HG03354 (cell line): ENCODE results near the gene ACTC1.
"Not testable (repeated sequence)": the region's sequence is repeated elsewhere in the genome, so short reads cannot be mapped to it uniquely, and the experiment has no call there.

Source experiments
- ATAC-seq: cut with Tn5 transposase; IDR thresholded peaks from one replicate; pipeline ENCODE4 v1.9.1; 2021; ENCODE audit warnings: mild to moderate bottlenecking; ENCODE audit not compliant: unreplicated experiment, poor library complexity, severe bottlenecking

The ACTC1 gene

DNA sequence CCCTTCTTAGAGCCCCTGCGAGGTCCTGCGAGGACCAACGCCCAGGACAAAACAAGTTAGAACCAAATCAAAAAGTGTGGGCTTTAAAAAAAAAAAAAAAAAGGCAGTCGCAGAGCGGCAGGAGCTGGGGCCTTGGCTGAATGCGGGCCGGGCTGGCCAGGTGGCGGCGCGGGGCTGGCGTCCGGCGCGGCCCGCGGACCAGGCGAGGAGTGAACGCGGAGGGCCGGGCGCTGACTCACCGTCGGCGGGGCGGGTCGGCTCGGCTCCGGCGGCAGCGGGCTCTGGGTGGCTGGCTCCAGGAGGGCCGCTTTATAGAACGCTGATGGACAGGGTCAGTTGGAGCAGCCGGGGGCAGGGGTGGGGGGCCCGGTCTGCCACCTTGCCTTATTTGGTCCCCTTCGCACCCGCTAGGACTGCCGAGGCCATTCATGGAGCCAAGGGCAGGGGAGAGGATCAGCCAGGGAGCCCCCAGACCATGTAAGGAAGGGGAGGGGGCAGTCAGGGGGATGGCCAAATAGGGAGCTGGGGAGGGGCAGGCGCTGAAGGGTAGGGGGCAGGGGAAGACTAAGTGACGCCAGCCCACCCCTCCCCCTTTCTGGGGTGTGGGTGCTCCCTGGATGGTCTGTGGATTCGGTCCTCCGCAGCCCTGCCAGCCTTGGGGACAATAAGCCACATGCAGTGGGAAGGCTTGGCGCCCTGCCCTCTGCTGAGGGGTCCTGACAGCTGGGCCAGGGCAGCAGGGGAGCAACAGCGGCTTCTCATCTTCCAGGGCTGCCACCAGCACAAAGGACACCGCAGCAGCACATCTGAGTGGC is at the start of gene ACTC1:
ACTC1 (minus strand) TSS at position 283 of the 815 bp plus-strand sequence. CDS start 741 bp downstream, outside the sequence.
- no peak for ATAC-seq

DNA sequence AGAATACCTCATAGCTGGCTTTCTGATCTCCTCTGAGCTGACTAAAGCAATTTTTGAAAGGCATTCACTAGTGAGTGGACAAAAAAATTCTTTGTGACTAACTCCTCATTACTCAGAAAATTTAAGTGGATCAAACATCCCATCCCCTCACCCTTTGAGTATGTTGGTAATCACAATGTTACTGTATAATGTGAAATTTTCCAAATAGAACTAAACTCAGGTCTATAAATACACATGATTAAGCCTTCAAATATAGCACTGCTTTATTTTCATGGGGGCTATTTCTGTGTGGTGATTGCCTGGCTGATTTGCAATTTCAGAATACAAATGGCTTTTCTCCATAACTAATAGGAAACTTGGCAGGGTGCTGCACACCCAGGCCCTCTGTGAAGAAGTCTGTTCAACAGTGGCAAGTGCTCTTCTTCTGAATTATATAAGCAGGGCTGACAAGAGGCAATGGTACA is 45.9 kb upstream of the ACTC1 start:
- no peak for ATAC-seq

DNA sequence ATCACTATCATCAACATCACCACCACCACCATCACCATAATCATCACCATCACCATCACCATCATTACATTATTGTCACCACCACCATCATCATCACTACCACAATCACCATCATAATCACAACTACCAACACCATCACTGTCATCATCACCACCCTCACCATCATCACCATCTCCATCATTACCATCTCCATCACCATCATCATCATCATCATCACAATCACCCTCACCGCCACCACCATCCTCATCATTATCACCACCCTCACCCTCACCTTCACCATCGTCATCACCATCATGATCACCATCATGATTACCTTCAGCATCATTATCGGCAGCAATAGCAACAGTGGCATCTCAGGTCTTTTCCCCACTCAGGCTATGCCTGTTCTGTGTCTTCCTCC is 42.9 kb upstream of the ACTC1 start:
- ATAC-seq: no peak

DNA sequence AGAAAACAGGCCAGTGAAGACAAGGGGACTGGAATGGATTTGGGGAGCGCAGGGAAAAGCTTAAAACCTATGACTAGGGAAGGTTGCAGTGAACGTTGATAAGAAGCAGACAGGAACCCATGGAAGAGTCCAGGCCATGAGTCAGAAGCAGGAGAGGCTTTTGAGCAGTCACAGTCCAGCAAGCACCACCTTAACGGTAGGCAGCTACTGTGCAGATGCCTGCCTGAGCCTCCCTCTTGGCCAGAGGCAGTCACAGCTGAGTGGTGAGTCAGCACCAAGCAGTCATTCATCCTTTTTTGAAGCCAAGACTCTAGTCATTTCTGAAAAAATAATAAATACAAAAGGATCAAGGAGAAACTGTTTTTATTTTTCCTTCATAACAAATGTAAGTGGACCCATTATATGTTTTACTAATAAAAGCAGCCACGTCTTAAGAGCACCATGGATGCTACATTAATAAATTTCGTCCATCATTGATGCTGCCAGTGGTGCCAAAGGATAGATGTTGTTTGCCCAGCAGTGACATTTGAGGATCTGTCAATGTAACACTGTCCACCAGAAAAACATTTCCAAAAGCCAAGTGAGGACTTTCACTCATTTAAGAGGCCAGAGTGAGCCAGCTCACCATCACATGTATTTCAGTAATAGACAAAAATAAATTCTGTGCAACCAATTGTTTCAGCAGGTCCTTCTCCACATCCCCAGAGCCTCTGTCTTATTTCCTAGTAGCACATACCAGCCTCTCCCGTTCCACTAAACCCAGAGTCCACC is 42.1 kb upstream of the ACTC1 start:
- no peak for ATAC-seq

DNA sequence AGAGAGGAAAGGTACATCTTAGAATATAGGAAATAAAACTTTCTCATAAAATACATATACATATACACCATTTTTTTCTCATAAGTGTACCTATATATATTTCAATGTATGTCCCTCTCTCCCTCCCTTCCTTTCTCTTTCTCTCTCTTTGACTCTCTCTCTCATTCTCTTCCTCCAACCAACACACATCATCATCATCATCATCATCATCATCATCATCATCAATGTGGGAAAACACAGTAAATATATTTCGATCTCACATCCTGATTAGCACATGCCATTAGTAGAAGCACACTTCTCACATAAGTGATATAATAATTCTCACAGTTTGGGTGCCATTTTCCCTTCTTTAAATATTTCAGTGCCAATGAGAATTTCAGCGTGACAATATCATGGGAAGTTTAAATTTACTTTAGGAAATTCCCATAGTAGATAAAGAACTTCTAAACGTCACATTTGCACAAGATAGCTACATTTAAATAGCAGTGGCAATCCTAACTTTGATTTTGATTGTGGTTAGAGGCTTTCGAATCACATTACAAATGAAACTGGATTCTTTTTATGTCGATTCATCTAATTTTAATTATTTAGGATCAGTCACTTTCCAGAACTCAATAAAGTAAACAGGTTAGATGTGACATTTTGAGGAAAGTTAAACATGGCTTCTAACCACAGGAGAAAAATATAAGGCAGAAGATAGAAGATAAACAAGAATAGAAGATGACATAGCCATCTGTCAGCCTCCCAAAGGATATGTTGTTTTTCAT is 33.0 kb upstream of the ACTC1 start:
- ATAC-seq: no peak

DNA sequence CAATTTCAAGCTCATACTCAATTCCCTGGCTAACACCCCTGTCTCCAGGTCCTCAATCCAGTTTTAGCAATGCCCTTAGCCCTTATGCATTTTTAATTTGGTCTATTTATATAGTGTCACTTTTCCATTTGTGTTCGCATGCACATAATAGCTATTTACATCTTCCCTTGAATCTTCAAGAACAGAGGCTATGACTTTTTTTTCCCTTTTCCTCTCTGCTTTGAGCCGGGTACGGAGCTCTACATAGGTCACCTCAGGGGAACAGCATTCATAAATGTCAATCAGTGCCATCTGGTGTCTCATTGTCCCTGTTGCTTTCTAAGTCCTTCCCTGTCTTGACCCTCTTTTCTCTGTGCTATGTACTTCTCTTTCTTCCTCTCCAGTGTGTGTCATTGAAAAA is 26.5 kb upstream of the ACTC1 start:
- ATAC-seq: no peak

DNA sequence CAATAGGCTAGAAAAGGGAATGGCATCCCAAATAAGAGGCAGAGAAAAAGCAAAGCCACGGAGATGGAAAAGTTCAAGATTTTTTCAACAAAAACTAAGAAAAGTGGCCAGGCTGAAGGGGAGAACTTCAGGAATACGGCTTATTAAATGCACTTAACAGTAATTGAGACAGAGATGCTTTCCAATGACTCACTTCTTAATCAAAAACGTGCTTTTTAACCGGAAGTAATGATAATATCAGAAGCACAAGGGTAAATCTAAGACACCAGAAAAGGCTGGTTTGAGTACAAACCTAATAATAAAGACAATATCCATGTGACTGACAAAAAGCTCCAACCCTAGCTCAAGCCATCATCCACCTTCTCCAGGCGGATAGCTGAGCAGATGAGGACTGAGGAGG is 24.8 kb upstream of the ACTC1 start:
- ATAC-seq: no peak

DNA sequence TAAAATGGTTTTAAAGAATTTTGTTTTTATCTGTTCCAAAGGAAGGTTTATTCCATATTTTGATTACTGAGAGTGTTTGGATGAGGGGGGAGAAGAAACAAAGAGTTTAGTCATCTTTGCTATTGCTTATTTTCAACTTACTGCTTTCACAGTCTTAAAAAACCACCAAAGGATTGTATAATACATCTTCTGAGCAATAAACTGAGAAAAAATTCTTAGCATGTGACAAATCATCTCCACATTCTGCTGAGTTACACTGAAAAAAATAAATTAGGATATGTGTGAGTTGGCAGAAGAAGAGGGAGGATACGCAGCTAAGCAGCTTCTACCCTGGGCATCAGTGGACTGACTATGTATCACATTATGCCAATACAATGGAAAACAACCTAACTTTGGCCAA is 23.2 kb upstream of the ACTC1 start:
- no peak for ATAC-seq

DNA sequence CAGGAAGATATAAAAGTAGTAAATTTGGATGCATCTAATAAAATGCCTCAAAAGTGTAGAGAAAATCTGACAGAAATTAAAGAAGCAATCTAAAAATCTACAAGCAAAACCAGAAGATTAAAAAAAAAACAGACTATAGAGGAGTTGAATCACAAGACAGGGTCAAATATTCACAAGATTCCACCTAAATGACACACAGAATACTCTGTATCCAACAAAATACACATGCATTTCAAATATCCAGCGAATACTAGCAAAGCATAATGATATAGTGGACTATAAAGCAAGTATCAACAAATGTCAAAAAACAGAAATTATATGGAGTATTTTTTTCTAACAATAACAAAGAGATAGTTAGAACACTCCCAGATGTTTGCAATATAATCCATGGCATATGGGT is 20.5 kb upstream of the ACTC1 start:
- no peak for ATAC-seq

DNA sequence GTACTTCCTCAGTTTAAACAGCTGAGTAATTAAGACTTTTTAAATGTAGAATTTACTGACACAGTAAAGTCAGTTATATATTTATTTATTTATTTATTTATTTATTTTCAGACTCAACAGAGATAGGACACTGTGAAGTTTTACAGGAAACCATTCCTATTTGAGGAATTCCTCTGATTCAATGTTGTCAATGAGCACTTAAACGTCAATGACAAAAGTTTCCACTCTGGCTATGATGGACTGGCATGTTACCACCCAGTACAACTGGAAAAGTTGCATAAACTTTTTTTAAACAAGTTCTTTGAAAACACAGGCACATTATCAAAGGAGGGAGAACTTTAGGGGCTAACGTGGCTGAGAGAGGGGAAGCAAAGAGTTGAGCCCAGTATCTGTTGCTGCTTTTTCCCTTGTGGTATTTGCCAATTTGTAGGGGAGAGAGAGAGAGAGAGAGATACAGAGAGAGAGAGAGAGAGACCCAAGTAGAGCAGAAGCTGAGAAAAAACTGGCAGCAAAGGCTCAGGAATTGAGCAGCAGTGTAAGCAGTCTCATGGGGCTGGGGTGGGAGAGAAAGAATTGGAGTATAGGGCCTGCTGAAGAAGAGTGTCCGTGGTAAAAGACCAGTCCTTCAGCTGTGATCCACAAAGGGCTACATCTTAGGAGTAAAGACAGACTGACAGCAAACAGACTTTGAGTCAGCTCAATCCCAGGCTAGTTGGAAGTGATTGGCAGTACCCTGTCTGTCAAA is 18.3 kb upstream of the ACTC1 start:
- ATAC-seq: no peak

DNA sequence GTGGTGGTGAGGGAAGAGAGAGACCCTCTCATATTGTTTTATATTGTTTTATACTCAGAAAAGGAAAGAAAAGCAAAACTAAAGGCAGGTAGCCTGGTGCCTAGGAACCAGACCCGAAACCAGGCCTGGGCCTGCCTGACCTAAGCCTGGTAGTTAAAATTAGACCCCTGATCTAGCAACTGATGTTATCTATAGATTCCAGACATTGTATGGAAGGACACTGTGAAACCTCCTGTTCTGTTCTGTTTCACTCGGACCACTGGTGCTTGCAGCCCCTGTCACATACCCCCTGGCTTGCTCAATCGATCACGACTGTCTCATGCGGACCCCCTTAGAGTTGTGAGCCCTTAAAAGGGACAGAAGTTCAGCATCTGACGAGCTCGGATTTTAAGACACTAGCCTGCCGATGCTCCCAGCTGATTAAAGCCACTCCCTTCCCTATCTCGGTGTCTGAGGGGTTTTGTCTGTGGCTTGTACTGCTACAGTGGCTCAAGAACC is 17.6 kb upstream of the ACTC1 start:
- ATAC-seq: not testable (repeated sequence)

DNA sequence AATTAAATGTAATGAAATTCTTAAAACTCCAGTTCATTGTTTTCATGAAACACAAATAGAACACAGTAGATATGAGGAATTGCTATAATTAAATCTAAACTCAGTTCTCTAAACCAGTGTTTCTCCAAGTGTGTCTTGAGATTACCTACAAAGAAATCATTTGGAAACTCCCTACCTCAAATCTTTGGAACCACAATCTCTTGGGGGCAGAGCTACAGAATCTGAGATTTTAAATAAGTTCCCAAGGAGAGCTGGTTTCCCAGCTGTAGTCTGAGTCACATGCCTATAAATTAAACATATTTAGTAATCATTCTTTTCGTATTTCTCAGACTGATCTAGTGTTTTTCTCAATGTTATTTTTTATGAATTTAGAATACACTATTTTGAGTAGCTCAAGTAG is 17.0 kb upstream of the ACTC1 start:
- ATAC-seq: no peak

DNA sequence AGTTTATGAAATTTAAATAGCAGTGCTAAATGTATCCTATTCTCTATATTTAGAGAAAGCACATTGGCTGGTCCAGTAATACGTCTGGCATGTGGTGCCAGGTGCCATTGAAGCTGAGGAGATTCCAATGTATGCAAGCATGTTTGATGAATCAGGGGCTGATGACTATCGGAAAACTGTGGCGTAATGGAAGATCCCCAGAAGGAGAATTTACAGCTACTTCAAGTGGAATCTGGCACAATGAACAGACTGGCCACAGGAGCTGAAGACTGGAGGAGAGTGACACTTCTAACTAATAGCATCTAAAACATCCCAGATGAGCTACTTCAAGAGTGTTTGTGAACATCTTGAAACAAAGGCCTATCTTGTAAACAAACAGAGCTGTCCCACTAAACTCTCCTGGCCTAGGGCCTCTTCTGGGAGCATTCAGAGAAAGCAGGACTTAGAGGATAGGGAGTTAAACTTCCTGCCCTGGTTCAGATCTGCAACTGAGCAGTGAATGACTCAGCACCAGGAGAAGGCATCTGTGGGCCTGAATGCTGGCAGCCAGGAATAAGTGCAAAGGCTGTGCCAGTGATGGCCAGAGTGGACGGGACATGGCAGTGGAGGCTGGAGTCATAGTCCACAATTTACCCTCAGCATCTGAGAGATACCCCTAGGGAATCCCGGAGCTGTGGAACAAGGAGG is 15.2 kb upstream of the ACTC1 start:
- no peak for ATAC-seq

DNA sequence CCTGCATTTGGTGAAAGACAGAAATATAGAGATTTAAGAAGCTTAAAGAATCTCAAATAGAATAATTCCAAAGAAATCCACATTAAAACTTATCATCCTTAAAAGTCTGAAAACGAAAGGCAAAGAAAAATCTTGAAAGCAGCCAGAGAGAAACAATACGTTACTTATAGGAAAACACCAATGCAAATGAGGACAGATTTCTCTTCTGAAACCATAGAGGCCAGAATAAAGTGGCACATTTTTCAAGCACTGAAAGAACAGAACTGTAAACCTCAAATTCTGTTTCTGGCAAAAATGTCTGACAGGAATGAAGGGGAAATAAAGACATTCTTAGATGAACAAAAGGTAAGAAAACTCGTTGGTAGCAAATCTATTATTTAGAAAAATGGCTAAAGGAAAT is 13.8 kb upstream of the ACTC1 start:
- no peak for ATAC-seq

DNA sequence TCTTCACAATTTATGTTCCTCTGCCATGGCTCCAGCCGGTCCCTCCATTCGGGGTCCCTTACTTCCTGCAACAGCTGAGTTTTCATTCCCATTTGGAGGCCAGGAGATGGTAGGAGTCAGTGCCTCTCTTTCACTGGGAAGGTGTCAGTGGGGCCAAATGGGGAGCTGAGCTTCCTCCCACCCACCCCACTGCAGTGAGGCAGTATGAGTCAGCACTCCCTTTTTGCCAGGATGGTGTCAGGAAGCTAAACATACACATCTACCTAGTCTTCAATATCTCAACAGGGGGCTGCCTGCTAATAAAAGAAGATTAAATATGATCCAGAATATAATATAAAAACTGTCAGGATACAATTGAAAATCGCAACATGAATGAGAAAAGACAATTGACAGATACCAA is 12.7 kb upstream of the ACTC1 start:
- ATAC-seq: no peak

DNA sequence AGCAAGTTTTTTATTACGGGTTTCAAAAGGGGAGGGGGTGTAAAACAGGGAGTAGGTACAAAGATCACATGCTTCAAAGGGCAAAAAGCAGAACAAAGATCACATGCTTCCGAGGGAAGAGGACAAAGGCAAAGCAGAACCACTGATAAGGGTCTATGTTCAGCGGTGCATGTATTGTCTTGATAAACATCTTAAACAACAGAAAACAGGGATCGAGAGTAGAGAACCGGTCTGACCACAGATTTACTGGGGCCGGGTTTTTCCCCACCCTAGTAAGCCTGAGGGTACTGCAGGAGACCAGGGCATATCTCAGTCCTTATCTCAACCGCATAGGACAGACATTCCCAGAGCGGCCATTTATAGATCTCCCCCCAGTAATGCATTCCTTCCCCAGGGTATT is 11.9 kb upstream of the ACTC1 start:
- not testable (repeated sequence) for ATAC-seq

DNA sequence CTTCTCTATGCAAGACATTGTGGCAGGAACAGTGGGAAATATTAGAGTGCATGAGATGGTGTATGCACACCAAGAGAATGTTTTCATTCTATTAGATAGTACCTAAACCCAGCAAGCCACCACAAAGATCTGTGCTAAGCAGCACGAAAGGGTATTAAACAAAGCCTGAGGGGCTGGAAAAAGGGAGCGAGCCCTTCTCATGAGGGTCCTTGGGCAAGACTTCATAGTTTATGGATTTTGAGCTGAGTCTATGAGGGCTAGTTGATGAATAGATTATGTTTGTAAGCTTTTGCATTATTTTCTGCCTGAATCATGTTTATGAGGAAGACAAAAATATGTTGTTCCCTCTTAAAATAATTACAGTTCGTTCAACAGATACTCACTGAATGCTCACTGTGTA is 9.4 kb upstream of the ACTC1 start:
- no peak for ATAC-seq

DNA sequence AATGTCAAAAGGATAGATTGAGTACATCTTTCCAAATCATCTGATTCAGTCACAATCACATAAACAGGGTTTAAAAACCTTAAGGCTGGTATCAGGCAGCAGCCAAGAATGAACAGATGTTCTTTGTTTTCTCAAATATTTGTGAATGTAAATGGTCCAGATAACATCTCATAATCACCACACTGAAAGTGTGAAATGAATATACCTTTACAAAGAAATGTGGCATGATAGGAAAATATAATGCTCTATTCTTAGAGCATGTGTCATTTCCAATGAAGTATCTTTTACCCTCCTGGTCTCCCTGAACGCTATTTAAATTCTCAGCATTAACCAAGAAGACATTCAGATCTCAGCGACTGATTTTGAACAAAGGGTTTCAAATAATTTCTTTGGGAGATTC is 8.8 kb upstream of the ACTC1 start:
- no peak for ATAC-seq
